ENCODE results near the gene MT1H. TPM values are rescaled to one million over a fixed set of nuclear protein-coding genes. Genes with fewer than 3 reads are reported as not detected.
A peak's percentile ranks its signal among the peaks of the same experiment; 100 is the strongest.

MT1H gene
- polyA plus RNA-seq, 3 donors, result 0.76 TPM; not detected in 2

GRCh38 chr16:56645311-56645710 is 24.3 kb upstream of the MT1H start:
- H3K4me3 ChIP-seq (replicated peaks in 1 of 3; ENCODE audit: low read depth in 2 of 3, low read length in 3 of 3), result no peak overlapping the region
- DNase-seq, result no peak
- TF ChIP-seq CTCF (IDR thresholded peaks at IDR 0.05), result no peak
- H3K36me3 ChIP-seq (replicated peaks in 1 of 2; ENCODE audit: control insufficient read depth in 1 of 2, insufficient read depth in 2 of 2, low read length in 2 of 2), result no peaks in the 10 kb centered on the region
- H3K9ac ChIP-seq (ENCODE audit: insufficient read depth, low read length, poor library complexity, severe bottlenecking), result no peak overlapping the region
- no peak overlapping the region for H3K27ac ChIP-seq (ENCODE audit: low read depth in 1 of 2, low read length in 2 of 2)
- H3K79me2 ChIP-seq (ENCODE audit: insufficient read depth, low read length), result no peaks in the 10 kb centered on the region
- Mint-ChIP-seq H3K4me3 (peak overlapping the region in 1 of 2 donors; percentile 49), H3K27me3 (ENCODE audit: low read depth in 3 of 3) (peaks cover 71 to 88% (median 85%) of the 10 kb centered on the region in 3 donors), H3K36me3 (no peaks in the 10 kb centered on the region), H3K9me3 (peaks cover 0 to 7% (median 0%) of the 10 kb centered on the region in 7 donors), H3K4me1 (peaks cover 13% of the 10 kb centered on the region), H3K27ac (no peak overlapping the region)
- peaks cover 4 to 8% of the 10 kb centered on the region in 2 donors for H3K4me1 ChIP-seq (ENCODE audit: control insufficient read depth in 1 of 2, insufficient read depth in 2 of 2, low read length in 2 of 2)
- peaks cover 0 to 5% of the 10 kb centered on the region in 2 donors for H3K9me3 ChIP-seq (replicated peaks in 1 of 2; ENCODE audit: control insufficient read depth in 1 of 2, insufficient read depth in 1 of 2, low read length in 2 of 2)
- H3K27me3 ChIP-seq (ENCODE audit: control insufficient read depth in 2 of 2, insufficient read depth in 2 of 2, low read length in 2 of 2), result peaks cover 61 to 98% of the 10 kb centered on the region in 2 donors
- H2AFZ ChIP-seq (ENCODE audit: insufficient read depth, low read depth, low read length, poor library complexity, severe bottlenecking), result no peak overlapping the region
- H4K20me1 ChIP-seq (ENCODE audit: insufficient read depth, low read length), result no peaks in the 10 kb centered on the region
- intact Hi-C loops (cut with micrococcal nuclease), result no loop called here
- no CpG with 5 or more reads among the region's 1 CpG for WGBS (ENCODE audit: insufficient coverage)
- H3K4me2 ChIP-seq (replicated peaks; ENCODE audit: extremely low read depth, low read length, poor library complexity, severe bottlenecking), result no peak overlapping the region

- no peak for TF ChIP-seq CTCF (IDR thresholded peaks at IDR 0.05)
- Histone ChIP-seq H3K9me3 (replicated peaks in 1 of 2; ENCODE audit: control insufficient read depth in 1 of 2, insufficient read depth in 1 of 2, low read length in 2 of 2) (peaks cover 0 to 5% of the 10 kb centered on the region in 2 donors), H2AFZ (ENCODE audit: insufficient read depth, low read depth, low read length, poor library complexity, severe bottlenecking) (no peak overlapping the region), H3K4me3 (replicated peaks in 1 of 3; ENCODE audit: low read depth in 2 of 3, low read length in 3 of 3) (no peak overlapping the region), H3K27ac (ENCODE audit: low read depth in 1 of 2, low read length in 2 of 2) (no peak overlapping the region), H3K9ac (ENCODE audit: insufficient read depth, low read length, poor library complexity, severe bottlenecking) (no peak overlapping the region), H4K20me1 (ENCODE audit: insufficient read depth, low read length) (no peaks in the 10 kb centered on the region), H3K4me1 (ENCODE audit: control insufficient read depth in 1 of 2, insufficient read depth in 2 of 2, low read length in 2 of 2) (peaks cover 4 to 8% of the 10 kb centered on the region in 2 donors), H3K79me2 (ENCODE audit: insufficient read depth, low read length) (no peaks in the 10 kb centered on the region), H3K27me3 (ENCODE audit: control insufficient read depth in 2 of 2, insufficient read depth in 2 of 2, low read length in 2 of 2) (peaks cover 56 to 97% of the 10 kb centered on the region in 2 donors), H3K4me2 (replicated peaks; ENCODE audit: extremely low read depth, low read length, poor library complexity, severe bottlenecking) (no peak overlapping the region), H3K36me3 (replicated peaks in 1 of 2; ENCODE audit: control insufficient read depth in 1 of 2, insufficient read depth in 2 of 2, low read length in 2 of 2) (no peaks in the 10 kb centered on the region)
- WGBS (ENCODE audit: insufficient coverage), result no CpG with 5 or more reads among the region's 1 CpG
- Mint-ChIP-seq H3K36me3 (no peaks in the 10 kb centered on the region), H3K4me3 (peak overlapping the region in 1 of 2 donors; percentile 14), H3K4me1 (peaks cover 13% of the 10 kb centered on the region), H3K27me3 (ENCODE audit: low read depth in 3 of 3) (peaks cover 69 to 86% (median 81%) of the 10 kb centered on the region in 3 donors), H3K27ac (no peak overlapping the region), H3K9me3 (peaks cover 0 to 7% (median 0%) of the 10 kb centered on the region in 7 donors)
- DNase-seq, result no peak
- intact Hi-C loops (cut with micrococcal nuclease), result no loop called here
These were observed 23.8 kb upstream of the MT1H start for GRCh38 chr16:56645838-56646237.
